ENCODE results near the gene MLH1. TPM values are rescaled to one million over a fixed set of nuclear protein-coding genes. Genes with fewer than 3 reads are reported as not detected.

Gene MLH1
- total RNA-seq, 1 donor from 2014 or later, result 26.3 TPM

- intact Hi-C loops (cut with DNase I), result no loop called here
These were observed 12.3 kb upstream of the MLH1 start for GRCh38 chr3:36981006-36981405.

GRCh38 chr3:36988356-36988755 lies 5.0 kb upstream of the MLH1 start:
- Histone ChIP-seq H3K4me1 (peaks cover 44% of the 10 kb centered on the region), H3K4me3 (peak overlapping the region; percentile 81)
- no peak for TF ChIP-seq CTCF (IDR thresholded peaks at IDR 0.05)

More at GRCh38 chr3:36981006-36981405, 12.3 kb upstream of the MLH1 start:
- Histone ChIP-seq H3K27me3 (ENCODE audit: low read depth) (no peaks in the 10 kb centered on the region), H3K4me1 (no peaks in the 10 kb centered on the region), H3K27ac (no peak overlapping the region), H3K36me3 (peaks cover 46% of the 10 kb centered on the region), H3K9me3 (no peaks in the 10 kb centered on the region), H3K4me3 (no peak overlapping the region)
- no peak for ATAC-seq
- no peak for DNase-seq
- no peak for TF ChIP-seq CTCF (IDR thresholded peaks at IDR 0.05)

DNA sequence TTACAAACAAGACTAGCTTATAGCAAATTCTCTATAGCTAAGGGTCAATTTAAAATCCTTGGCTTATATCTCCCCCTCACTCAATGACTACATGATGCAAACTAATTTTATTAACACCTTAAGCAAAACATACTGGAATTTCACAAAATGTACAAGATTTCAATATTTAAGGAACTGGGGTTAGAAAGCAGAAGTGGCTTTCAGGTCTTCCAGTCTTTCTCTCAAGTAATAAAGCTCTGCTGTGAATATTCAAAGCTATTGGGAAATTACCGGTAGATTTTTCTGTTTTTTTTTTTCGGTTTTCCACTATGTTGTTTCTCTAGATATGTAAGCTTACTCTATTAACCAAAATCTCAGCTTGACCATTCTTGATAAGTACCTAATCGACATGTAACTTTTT lies 4.3 kb upstream of the MLH1 start:
- H3K27me3 ChIP-seq (ENCODE audit: low read depth), result no peaks in the 10 kb centered on the region
- peaks cover 46% of the 10 kb centered on the region for H3K36me3 ChIP-seq
- DNase-seq, result no peak
- intact Hi-C loops (cut with DNase I), result no loop called here
- H3K27ac ChIP-seq, result no peak overlapping the region
- no peaks in the 10 kb centered on the region for H3K9me3 ChIP-seq
- ATAC-seq, result no peak
- H3K4me1 ChIP-seq, result peaks cover 45% of the 10 kb centered on the region
- peak overlapping the region; percentile 81 for H3K4me3 ChIP-seq
- no peak for TF ChIP-seq CTCF (IDR thresholded peaks at IDR 0.05)

More at GRCh38 chr3:36988356-36988755, 5.0 kb upstream of the MLH1 start:
- intact Hi-C loops (cut with DNase I), result no loop called here
- Histone ChIP-seq H3K27me3 (ENCODE audit: low read depth) (no peaks in the 10 kb centered on the region), H3K9me3 (no peaks in the 10 kb centered on the region), H3K27ac (no peak overlapping the region), H3K36me3 (peaks cover 53% of the 10 kb centered on the region)
- no peak for DNase-seq
- no peak for ATAC-seq

GRCh38 chr3:36989568-36989967 lies 3.8 kb upstream of the MLH1 start:
- intact Hi-C loops (cut with DNase I), result no loop called here
- Histone ChIP-seq H3K27me3 (ENCODE audit: low read depth) (no peaks in the 10 kb centered on the region), H3K9me3 (no peaks in the 10 kb centered on the region), H3K27ac (no peak overlapping the region), H3K4me1 (peaks cover 50% of the 10 kb centered on the region), H3K36me3 (peaks cover 41% of the 10 kb centered on the region), H3K4me3 (peak overlapping the region; percentile 81)
- ATAC-seq (no peak), DNase-seq (no peak)
- TF ChIP-seq CTCF (IDR thresholded peaks at IDR 0.05), result no peak

GRCh38 chr3:36991147-36991546 lies 2.2 kb upstream of the MLH1 start:
- DNase-seq, result no peak
- intact Hi-C loops (cut with DNase I), result no loop called here
- H3K36me3 ChIP-seq, result peaks cover 39% of the 10 kb centered on the region
- no peak for ATAC-seq
- H3K27me3 ChIP-seq (ENCODE audit: low read depth), result no peaks in the 10 kb centered on the region
- H3K4me1 ChIP-seq, result peaks cover 54% of the 10 kb centered on the region
- H3K4me3 ChIP-seq, result peak overlapping the region; percentile 81
- no peaks in the 10 kb centered on the region for H3K9me3 ChIP-seq
- TF ChIP-seq CTCF (IDR thresholded peaks at IDR 0.05), result no peak
- H3K27ac ChIP-seq, result peak overlapping the region; percentile 99

Data from lower lobe of right lung (tissue), 2 donors.